ENCODE data around the gene PSMC1. TPM values are rescaled to one million over a fixed set of nuclear protein-coding genes. Genes with fewer than 3 reads are reported as not detected.

The PSMC1 gene
- total RNA-seq, 4 donors from 2014 or later = 48.9 to 120 (median 86.0) TPM

GRCh38 chr14:90291699-90292098 lies 35.3 kb downstream of the PSMC1 start:
- 85% methylated on average over 7 of the region's 7 CpGs for WGBS
- H3K27me3 ChIP-seq = no peaks in the 10 kb centered on the region
- peaks cover 66% of the 10 kb centered on the region for H3K36me3 ChIP-seq
- no peaks in the 10 kb centered on the region for H3K4me1 ChIP-seq
- H3K27ac ChIP-seq = no peak overlapping the region
- TF ChIP-seq, protein P1, sequence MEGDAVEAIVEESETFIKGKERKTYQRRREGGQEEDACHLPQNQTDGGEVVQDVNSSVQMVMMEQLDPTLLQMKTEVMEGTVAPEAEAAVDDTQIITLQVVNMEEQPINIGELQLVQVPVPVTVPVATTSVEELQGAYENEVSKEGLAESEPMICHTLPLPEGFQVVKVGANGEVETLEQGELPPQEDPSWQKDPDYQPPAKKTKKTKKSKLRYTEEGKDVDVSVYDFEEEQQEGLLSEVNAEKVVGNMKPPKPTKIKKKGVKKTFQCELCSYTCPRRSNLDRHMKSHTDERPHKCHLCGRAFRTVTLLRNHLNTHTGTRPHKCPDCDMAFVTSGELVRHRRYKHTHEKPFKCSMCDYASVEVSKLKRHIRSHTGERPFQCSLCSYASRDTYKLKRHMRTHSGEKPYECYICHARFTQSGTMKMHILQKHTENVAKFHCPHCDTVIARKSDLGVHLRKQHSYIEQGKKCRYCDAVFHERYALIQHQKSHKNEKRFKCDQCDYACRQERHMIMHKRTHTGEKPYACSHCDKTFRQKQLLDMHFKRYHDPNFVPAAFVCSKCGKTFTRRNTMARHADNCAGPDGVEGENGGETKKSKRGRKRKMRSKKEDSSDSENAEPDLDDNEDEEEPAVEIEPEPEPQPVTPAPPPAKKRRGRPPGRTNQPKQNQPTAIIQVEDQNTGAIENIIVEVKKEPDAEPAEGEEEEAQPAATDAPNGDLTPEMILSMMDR (IDR thresholded peaks at IDR 0.05) = no peak
- TF ChIP-seq POLR2AphosphoS5 (IDR thresholded peaks at IDR 0.05) (no peak), EP300 (IDR thresholded peaks at IDR 0.05) (no peak), POLR2A (IDR thresholded peaks at IDR 0.05) (no peak)
- no peak overlapping the region for H3K4me3 ChIP-seq
- no peaks in the 10 kb centered on the region for H3K9me3 ChIP-seq
- DNase-seq (ENCODE audit: low spot score in 2 of 2) = no peak

GRCh38 chr14:90293766-90294730 lies 37.7 kb downstream of the PSMC1 start:
- 84% methylated on average over 11 of the region's 11 CpGs for WGBS
- TF ChIP-seq POLR2A (IDR thresholded peaks at IDR 0.05) = no peak

DNA sequence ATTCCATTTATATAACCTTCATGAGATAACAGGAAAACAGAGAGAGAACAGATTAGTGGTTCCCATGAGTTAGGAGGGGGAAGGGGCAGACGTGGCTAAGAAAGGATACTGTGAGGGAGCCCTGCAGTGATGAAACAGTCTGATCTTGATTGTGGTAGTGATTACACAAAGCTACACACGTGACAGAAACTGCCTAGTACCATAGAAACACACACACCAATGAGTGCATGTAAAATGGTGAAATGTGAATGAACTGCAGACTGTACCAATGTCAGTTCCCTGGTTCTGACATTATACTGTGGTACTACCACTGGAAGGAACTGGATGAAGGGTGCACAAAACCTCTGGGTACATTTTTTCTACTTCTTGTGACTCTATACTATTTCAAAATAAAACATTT lies 38.5 kb downstream of the PSMC1 start:
- no peak for DNase-seq (ENCODE audit: low spot score in 2 of 2)
- H3K4me3 ChIP-seq = no peak overlapping the region
- no peaks in the 10 kb centered on the region for H3K9me3 ChIP-seq
- WGBS = 65% methylated on average over 2 of the region's 2 CpGs
- no peak for TF ChIP-seq POLR2AphosphoS5 (IDR thresholded peaks at IDR 0.05)
- TF ChIP-seq POLR2A (IDR thresholded peaks at IDR 0.05) = no peak
- TF ChIP-seq, protein P1 (IDR thresholded peaks at IDR 0.05) = no peak
- no peaks in the 10 kb centered on the region for H3K4me1 ChIP-seq
- H3K27ac ChIP-seq = no peak overlapping the region
- H3K36me3 ChIP-seq = peaks cover 52% of the 10 kb centered on the region
- H3K27me3 ChIP-seq = no peaks in the 10 kb centered on the region

More at GRCh38 chr14:90293766-90294730, 37.7 kb downstream of the PSMC1 start:
- DNase-seq (ENCODE audit: low spot score in 2 of 2) = no peak
- no peaks in the 10 kb centered on the region for H3K9me3 ChIP-seq
- no peaks in the 10 kb centered on the region for H3K4me1 ChIP-seq
- H3K27ac ChIP-seq = no peak overlapping the region
- no peaks in the 10 kb centered on the region for H3K27me3 ChIP-seq
- H3K36me3 ChIP-seq = peaks cover 60% of the 10 kb centered on the region
- no peak overlapping the region for H3K4me3 ChIP-seq

DNA sequence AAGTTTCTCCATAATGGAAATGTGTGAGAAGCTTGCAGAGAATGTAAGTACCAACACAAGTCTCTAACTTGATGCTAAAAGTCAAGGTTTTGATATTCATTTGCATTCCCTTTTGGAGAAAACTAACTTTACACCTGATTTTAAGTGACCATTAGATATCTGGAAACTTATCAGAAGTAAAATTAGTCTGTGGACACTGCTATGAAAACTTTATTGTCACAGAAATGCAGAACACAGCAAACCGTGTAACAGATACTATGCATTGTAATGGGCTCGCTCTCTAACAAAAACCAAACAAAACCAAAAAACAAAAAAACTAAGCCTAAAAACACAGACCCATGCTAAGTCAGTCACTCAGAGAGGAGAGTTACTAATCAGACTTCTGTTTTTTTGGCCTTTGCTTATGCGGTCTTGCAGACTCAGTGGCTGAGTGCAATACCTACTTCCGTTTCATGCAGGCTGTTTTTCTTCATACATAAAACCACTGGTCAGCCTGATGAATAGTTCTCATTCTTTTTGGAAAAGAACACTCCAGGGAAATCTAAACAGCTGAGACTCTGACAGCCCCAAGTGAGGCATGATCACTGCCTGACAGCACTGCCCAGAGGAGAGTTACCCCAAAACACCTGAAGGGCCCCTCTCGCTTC lies 39.6 kb downstream of the PSMC1 start:
- TF ChIP-seq EP300 (IDR thresholded peaks at IDR 0.05) = no peak
- TF ChIP-seq, protein P1 (IDR thresholded peaks at IDR 0.05) = no peak
- TF ChIP-seq POLR2AphosphoS5 (IDR thresholded peaks at IDR 0.05) = no peak
- no peak for TF ChIP-seq POLR2A (IDR thresholded peaks at IDR 0.05)
- no peaks in the 10 kb centered on the region for H3K4me1 ChIP-seq
- WGBS = 84% methylated on average over 5 of the region's 5 CpGs
- peaks cover 44% of the 10 kb centered on the region for H3K36me3 ChIP-seq
- no peak overlapping the region for H3K4me3 ChIP-seq
- no peak for DNase-seq (ENCODE audit: low spot score in 2 of 2)
- H3K27me3 ChIP-seq = no peaks in the 10 kb centered on the region
- H3K9me3 ChIP-seq = no peaks in the 10 kb centered on the region
- H3K27ac ChIP-seq = no peak overlapping the region

DNA sequence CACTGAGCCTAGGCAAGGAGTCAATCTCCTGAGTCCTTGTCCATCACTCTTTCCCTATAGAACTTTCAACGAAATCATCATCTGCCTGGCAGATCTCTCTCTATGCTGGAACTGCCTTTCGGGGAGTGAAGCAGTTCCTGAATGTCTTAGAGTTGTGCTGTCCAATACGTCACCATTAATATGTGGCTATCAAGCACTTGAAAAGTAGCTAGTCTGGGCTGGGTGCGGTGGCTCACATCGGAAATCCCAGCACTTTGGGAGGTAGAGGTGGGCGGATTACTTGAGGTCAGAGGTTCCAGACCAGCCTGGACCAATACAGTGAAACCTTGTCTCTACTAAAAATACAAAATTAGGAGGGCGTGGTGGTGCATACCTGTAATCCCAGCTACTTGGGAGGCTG lies 40.3 kb downstream of the PSMC1 start:
- Histone ChIP-seq H3K4me1 (no peaks in the 10 kb centered on the region), H3K36me3 (peaks cover 40% of the 10 kb centered on the region), H3K4me3 (no peak overlapping the region), H3K27ac (no peak overlapping the region), H3K27me3 (no peaks in the 10 kb centered on the region), H3K9me3 (no peaks in the 10 kb centered on the region)
- WGBS = 93% methylated on average over 7 of the region's 7 CpGs
- TF ChIP-seq EP300 (IDR thresholded peaks at IDR 0.05) = no peak
- TF ChIP-seq, protein P1 (IDR thresholded peaks at IDR 0.05) = no peak
- no peak for TF ChIP-seq POLR2A (IDR thresholded peaks at IDR 0.05)
- no peak for DNase-seq (ENCODE audit: low spot score in 2 of 2)
